ENCODE data around the gene TRAF3IP1.
"Not testable (repeated sequence)": the region's sequence is repeated elsewhere in the genome, so short reads cannot be mapped to it uniquely, and the experiment has no call there.

The TRAF3IP1 gene

DNA sequence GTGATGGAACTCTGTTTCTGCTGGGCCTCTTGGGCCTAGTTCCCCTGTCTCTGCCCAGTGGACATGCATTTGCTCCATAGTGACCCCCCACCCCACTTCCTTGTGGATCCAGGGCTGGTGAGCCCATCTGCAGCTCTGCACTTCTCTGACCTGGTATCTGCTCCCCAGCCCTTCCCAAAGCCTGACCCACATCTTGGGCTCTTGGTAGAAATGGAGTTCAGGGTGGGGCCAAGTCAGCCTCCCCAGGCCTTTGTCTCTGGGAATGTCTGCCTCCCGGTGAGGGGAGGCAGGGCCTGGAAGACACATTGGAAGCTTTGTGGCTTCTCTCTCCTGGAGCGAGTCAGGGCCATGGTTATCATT is 6.3 kb upstream of the TRAF3IP1 start:
- Mint-ChIP-seq H3K36me3 (ENCODE audit: low read depth) (no peaks in the 10 kb centered on the region), H3K27ac (no peak overlapping the region), H3K4me1 (ENCODE audit: low read depth) (no peaks in the 10 kb centered on the region), H3K27me3 (peaks cover 16% of the 10 kb centered on the region), H3K9me3 (no peaks in the 10 kb centered on the region), H3K4me3 (no peak overlapping the region)

DNA sequence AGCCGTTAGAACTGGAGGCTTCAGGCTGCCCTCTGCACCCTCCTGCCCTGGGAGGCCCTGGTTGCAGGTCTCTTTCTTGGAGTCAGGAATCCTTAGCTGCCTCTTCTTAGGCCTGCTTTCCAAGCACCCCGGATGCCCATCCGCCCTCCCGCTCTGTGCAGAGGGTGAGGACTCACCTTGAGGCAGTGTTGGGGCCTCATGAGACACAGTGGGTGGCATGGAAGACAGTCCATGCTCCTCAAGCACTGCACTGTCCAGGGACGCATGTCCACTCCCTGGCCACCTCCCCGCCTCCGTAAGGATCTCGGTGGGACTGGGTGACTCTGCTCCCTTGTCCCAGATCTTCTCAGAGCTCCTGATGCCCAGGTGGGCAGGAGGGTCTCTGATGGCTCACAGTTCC is 5.7 kb upstream of the TRAF3IP1 start:
- H3K9me3 Mint-ChIP-seq, result no peaks in the 10 kb centered on the region
- H3K36me3 Mint-ChIP-seq (ENCODE audit: low read depth), result no peaks in the 10 kb centered on the region
- H3K4me3 Mint-ChIP-seq, result no peak overlapping the region
- no peak overlapping the region for H3K27ac Mint-ChIP-seq
- peaks cover 16% of the 10 kb centered on the region for H3K27me3 Mint-ChIP-seq
- H3K4me1 Mint-ChIP-seq (ENCODE audit: low read depth), result peaks cover 6% of the 10 kb centered on the region

DNA sequence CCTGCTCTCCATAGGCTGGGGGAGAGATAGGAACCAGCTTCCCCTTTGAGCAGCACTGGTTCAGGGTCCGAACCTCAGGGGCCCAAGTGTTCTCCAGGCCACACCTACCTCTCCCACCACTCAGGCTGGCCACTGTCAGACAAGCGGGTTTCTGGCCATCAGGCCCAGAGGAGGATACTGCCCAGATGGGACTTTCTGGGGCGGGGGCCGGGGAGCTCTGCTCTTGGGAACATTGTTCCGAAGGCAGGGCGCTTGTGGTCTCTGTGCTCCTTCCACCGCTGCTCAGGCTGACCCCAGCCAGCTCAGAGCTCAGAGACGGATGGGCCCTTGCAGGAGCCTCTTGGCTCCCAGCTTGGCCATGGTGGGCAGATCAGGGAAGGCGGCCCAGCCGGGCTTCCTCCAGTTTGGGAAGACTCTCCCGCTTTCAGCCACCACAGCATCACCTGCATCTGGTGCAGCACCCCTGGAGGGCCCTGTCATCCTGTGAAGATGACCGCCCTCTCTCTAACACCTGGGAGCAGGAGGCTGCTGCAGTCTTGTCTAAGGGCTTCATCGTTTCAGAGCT is 5.2 kb upstream of the TRAF3IP1 start:
- Mint-ChIP-seq H3K4me1 (ENCODE audit: low read depth) (peaks cover 9% of the 10 kb centered on the region), H3K4me3 (no peak overlapping the region), H3K36me3 (ENCODE audit: low read depth) (no peaks in the 10 kb centered on the region), H3K27me3 (peaks cover 16% of the 10 kb centered on the region), H3K9me3 (no peaks in the 10 kb centered on the region), H3K27ac (no peak overlapping the region)

DNA sequence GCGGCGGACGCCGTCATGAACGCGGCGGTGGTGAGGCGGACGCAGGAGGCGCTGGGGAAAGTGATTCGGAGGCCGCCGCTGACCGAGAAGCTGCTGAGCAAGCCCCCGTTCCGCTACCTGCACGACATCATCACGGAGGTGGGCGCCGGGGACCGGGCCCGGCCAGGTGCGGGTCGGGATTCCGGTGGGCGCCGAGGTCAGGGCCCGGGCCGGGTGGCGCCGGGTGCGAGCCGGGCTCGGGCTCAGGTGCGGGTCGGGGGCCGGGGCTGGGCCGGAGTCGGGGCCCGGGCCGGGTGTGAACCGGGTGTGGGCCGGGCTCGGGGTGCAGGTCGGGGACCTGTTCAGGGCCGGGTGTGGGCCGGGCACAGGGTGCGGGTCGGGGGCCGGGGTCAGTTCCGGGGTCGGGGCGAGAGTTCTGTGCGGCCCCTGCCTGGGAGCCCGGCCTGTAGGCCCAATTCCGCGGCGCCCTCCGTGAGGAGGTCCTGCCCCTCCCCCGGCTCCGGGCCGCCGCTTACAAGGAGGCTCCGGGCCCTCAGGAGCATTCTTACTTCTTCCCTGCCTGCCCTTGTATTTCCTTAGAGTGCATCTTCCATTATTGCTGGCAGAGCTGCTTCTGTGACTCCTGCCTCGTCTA is 447 bp downstream of the TRAF3IP1 start:
- Mint-ChIP-seq H3K4me1 (ENCODE audit: low read depth) (peaks cover 19% of the 10 kb centered on the region), H3K36me3 (ENCODE audit: low read depth) (no peaks in the 10 kb centered on the region), H3K4me3 (peak overlapping the region; percentile 83), H3K27ac (no peak overlapping the region), H3K27me3 (peaks cover 11% of the 10 kb centered on the region), H3K9me3 (no peaks in the 10 kb centered on the region)

DNA sequence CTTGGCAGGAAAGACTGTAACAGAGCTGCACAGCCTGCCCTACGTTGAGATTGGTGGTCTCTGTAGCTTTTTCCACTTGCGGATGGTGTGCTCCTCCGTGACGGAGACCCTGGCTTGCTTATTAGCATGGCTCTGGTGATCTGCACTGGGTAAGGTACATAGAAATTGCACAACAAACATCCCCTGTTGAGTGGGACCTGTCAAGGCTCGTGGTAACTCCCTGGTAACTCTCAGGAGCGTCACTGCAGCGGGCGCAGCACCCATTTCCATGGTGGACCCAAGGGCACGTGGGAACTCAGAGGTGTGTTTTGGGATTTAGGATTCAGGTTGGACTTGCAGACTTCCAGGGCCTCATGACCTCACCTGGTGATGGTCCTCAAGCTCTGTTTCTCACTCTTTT is 1.1 kb downstream of the TRAF3IP1 start:
- peak overlapping the region; percentile 55 for H3K27ac Mint-ChIP-seq
- H3K36me3 Mint-ChIP-seq (ENCODE audit: low read depth), result peaks cover 3% of the 10 kb centered on the region
- peaks cover 8% of the 10 kb centered on the region for H3K27me3 Mint-ChIP-seq

DNA sequence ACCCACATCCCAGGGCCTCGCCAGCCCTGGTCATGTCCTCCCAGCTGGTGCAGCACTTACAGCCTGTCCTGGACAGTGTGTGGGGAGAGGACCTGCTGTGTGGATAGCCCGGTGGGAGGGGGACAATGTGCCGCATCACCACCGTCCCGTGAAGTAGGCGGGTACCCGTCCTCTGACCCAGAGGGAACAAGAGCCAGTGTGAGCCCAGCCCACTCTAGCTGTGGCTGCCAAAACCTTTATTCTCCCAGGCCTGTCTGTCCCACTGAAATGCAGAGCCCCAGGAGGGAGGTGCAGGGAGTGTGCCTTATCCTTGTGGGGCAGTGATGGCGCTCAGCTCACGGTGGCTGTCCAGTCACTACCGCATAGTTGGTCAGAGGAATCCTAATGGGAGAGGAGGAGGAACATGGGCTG is 1.7 kb downstream of the TRAF3IP1 start:
- Mint-ChIP-seq H3K9me3 (no peaks in the 10 kb centered on the region), H3K4me1 (ENCODE audit: low read depth) (peaks cover 19% of the 10 kb centered on the region)

More for the DNA sequence above, 1.1 kb downstream of the TRAF3IP1 start:
- Mint-ChIP-seq H3K9me3 (no peaks in the 10 kb centered on the region), H3K4me1 (ENCODE audit: low read depth) (peaks cover 19% of the 10 kb centered on the region), H3K4me3 (peak overlapping the region; percentile 83)

DNA sequence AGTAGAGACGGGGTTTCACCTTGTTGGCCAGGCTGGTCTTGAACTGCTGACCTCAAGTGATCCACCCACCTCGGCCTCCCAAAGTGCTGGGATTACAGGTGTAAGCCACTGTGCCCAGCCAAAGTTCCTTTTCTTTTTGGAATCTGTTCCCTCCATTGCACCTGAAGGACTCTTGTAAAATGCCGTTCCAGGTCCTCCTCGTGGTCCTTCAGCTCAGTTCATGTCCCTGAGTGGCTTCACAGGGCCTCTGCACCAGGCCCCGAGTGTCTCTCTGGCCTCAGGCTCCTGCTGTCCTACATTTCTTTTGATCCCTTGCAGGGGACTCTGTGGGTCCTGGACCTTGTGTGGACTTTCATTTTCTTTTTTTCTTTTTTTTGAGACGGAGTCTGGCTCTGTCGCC is 3.9 kb downstream of the TRAF3IP1 start:
- Mint-ChIP-seq H3K4me1 (ENCODE audit: low read depth) (peaks cover 17% of the 10 kb centered on the region), H3K36me3 (ENCODE audit: low read depth) (peaks cover 24% of the 10 kb centered on the region)
- not testable (repeated sequence) for H3K27me3 Mint-ChIP-seq, H3K27ac Mint-ChIP-seq, H3K9me3 Mint-ChIP-seq, H3K4me3 Mint-ChIP-seq

More for the DNA sequence above, 1.7 kb downstream of the TRAF3IP1 start:
- Mint-ChIP-seq H3K27ac (no peak overlapping the region), H3K27me3 (peaks cover 5% of the 10 kb centered on the region), H3K36me3 (ENCODE audit: low read depth) (peaks cover 4% of the 10 kb centered on the region), H3K4me3 (peak overlapping the region; percentile 83)

DNA sequence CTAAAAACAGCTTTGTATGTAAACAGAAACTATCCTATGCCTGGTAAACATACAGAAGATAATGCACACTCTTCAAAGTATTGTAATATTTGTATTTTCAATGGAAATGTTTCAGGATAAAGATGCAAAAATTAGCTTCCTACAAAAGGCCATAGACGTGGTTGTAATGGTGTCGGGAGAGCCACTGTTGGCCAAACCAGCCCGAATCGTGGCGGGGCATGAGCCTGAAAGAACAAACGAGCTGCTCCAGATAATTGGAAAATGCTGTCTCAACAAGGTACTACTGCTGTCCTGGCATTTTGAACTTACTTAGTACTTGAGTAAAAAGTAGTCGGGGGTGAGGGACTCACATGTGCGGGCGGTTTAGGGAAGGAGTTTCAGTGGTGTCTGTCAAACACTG is 5.4 kb downstream of the TRAF3IP1 start:
- H3K9me3 Mint-ChIP-seq, result no peaks in the 10 kb centered on the region
- H3K4me1 Mint-ChIP-seq (ENCODE audit: low read depth), result peaks cover 10% of the 10 kb centered on the region
- no peak overlapping the region for H3K4me3 Mint-ChIP-seq
- H3K36me3 Mint-ChIP-seq (ENCODE audit: low read depth), result peaks cover 30% of the 10 kb centered on the region
- no peaks in the 10 kb centered on the region for H3K27me3 Mint-ChIP-seq
- no peak overlapping the region for H3K27ac Mint-ChIP-seq

DNA sequence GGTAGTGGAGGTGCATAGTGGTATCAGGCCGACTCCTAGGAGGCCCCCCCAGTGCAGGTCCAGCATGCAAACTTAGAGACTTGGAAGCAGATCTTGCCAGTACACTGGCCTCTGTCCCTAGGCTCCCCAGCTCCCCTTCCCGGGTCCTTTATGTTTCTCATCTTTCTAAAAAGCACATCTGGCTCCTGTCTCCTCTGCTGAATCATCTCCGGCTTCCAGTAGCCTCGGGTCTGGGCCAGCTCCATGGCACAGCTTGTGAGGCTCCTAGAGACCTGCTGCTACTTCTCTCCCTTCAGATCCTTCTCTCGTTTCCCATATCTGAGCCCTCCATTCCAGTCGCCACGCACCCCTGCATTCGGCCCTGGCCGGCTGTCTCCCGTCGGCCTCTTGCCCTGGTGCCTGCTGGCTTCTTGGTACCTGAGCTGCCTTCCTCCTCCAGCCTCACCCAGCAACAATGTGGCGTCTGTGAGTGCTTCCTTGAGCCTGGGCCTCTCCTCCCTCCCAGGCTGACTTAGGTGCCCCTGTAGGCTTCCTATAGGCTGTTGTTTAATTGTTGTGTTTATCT is 6.6 kb downstream of the TRAF3IP1 start:
- H3K27ac Mint-ChIP-seq, result no peak overlapping the region
- peaks cover 30% of the 10 kb centered on the region for H3K36me3 Mint-ChIP-seq (ENCODE audit: low read depth)
- H3K4me1 Mint-ChIP-seq (ENCODE audit: low read depth), result peaks cover under 1% of the 10 kb centered on the region
- no peaks in the 10 kb centered on the region for H3K27me3 Mint-ChIP-seq
- H3K4me3 Mint-ChIP-seq, result no peak overlapping the region
- H3K9me3 Mint-ChIP-seq, result no peaks in the 10 kb centered on the region

DNA sequence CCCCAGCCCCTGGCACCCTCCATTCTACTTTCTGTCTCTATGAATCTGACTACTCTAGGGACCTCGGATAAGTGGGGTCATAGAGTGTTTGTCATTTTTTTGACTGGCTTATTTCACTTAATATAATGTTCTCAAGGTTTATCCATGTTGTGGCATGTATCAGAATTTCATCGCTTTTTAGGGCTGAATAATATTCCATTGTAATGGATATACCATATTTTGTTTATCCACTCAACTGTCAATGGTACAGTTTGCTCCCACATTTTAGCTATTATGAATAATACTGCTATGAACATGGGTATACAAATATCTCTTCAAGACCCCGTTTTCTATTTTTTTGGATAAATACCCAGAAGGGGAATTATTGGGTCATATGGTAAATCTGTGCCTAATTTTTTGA is 7.4 kb downstream of the TRAF3IP1 start:
- Mint-ChIP-seq H3K9me3 (no peaks in the 10 kb centered on the region), H3K27ac (no peak overlapping the region), H3K27me3 (no peaks in the 10 kb centered on the region), H3K4me3 (no peak overlapping the region), H3K36me3 (ENCODE audit: low read depth) (peaks cover 30% of the 10 kb centered on the region), H3K4me1 (ENCODE audit: low read depth) (no peaks in the 10 kb centered on the region)

DNA sequence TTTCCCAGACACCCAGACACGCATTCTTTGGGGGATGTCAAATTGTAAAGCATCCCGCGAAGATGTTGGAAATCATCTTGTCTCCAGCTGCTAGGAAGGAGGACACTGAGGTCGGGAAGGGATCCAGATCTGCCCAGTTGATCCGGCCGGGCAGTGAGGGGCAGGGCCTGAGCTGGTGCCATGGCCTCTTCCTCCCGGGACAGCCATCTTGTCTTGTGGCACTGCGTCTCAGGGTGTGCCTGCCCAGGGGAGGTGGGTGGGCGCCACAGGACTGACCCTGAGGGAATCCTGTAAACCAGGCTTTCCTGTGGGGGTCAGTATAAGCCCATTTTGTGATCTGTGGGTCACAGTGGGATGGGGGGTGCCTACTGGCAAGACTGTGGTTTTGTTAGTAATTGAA is 10.1 kb downstream of the TRAF3IP1 start:
- Mint-ChIP-seq H3K27me3 (no peaks in the 10 kb centered on the region), H3K27ac (no peak overlapping the region), H3K4me1 (ENCODE audit: low read depth) (no peaks in the 10 kb centered on the region), H3K9me3 (no peaks in the 10 kb centered on the region), H3K4me3 (no peak overlapping the region), H3K36me3 (ENCODE audit: low read depth) (peaks cover 30% of the 10 kb centered on the region)

DNA sequence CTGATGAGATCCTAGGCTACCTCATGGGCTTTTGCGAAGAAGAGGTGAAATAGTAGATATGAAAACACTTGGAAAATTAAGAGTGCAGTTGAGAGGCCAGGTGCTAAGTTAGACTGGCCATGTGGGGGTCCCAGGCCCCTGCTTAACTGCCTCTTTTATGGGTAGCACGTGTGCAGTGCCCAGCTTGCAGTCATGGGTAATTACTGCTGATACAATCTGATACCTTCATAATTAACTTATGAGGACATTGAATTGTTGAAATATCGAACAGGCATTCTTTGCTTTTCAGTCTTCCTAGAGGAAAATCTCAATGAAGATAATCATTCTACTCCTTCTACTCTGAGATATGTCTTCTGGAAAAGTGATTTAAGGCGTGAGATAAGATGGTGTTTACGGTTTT is 11.6 kb downstream of the TRAF3IP1 start:
- H3K36me3 Mint-ChIP-seq (ENCODE audit: low read depth), result peaks cover 26% of the 10 kb centered on the region
- no peaks in the 10 kb centered on the region for H3K27me3 Mint-ChIP-seq
- no peaks in the 10 kb centered on the region for H3K9me3 Mint-ChIP-seq
- H3K27ac Mint-ChIP-seq, result no peak overlapping the region
- no peaks in the 10 kb centered on the region for H3K4me1 Mint-ChIP-seq (ENCODE audit: low read depth)
- no peak overlapping the region for H3K4me3 Mint-ChIP-seq

DNA sequence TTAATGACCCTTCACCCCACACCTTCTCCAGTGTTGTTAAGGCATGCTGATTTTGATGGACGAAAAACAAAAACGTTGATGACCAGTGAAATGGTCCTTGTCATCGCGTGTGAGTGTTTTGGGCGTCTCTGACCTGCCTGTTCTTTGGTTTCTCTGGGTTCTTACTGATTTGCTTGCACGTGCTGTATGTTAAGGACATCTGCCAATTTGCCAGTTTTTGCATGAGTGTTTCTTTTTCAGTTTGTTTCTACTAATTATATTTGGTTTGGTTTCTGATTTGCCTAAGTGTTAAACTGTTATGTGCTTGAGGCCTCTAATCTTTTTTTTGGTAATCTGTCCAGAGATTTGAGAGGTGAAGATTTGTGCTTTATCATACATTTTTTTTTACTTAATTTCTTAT is 14.6 kb downstream of the TRAF3IP1 start:
- no peak overlapping the region for H3K27ac Mint-ChIP-seq
- no peaks in the 10 kb centered on the region for H3K9me3 Mint-ChIP-seq
- H3K4me1 Mint-ChIP-seq (ENCODE audit: low read depth), result peaks cover 9% of the 10 kb centered on the region
- no peak overlapping the region for H3K4me3 Mint-ChIP-seq
- H3K27me3 Mint-ChIP-seq, result no peaks in the 10 kb centered on the region
- peaks cover 2% of the 10 kb centered on the region for H3K36me3 Mint-ChIP-seq (ENCODE audit: low read depth)

DNA sequence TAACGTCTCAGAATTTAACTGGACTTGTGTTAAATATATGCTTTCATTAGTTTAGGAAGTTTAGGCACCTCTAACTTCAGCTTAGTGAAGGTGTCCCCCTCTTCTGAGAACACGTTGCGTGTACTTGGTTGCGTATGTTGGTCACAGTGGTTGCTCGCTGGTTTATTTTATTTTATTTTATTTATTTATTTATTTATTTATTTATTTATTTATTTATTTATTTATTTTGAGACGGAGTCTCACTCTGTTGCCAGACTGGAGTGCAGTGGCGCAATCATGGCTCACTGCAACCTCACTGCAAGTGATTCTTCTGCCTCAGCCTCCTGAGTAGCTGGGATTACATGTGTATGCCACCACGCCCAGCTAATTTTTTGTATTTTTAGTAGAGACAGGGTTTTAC is 15.3 kb downstream of the TRAF3IP1 start:
- H3K27me3 Mint-ChIP-seq; H3K9me3 Mint-ChIP-seq; H3K27ac Mint-ChIP-seq; H3K4me1 Mint-ChIP-seq (ENCODE audit: low read depth); H3K4me3 Mint-ChIP-seq; H3K36me3 Mint-ChIP-seq (ENCODE audit: low read depth): not testable (repeated sequence)

DNA sequence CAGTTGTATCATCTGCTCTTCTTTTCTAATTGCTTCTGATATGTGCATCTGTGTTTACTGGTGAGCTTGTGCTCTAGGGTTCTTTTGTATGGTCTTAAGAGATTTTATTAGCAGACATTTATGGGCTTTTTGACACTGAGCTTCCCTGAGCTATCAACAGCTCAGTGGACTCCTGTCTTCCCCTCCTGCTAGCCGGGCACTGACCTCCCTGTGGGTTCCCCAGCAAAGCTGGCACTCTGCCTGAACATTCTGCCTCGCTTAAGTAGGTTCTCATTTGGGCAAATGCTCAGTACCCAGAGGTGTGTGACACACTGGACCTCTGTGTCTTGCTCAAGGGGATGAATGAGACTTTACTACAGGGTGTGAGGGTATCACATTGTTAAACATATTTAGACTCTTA is 15.8 kb downstream of the TRAF3IP1 start:
- Mint-ChIP-seq H3K36me3 (ENCODE audit: low read depth) (no peaks in the 10 kb centered on the region), H3K27me3 (no peaks in the 10 kb centered on the region), H3K27ac (no peak overlapping the region), H3K4me1 (ENCODE audit: low read depth) (peaks cover 9% of the 10 kb centered on the region), H3K9me3 (no peaks in the 10 kb centered on the region), H3K4me3 (no peak overlapping the region)
